Glomerular visceral epithelial cell (primary cell): Measurements from ENCODE around the gene NT5E.

Experiments used
- DNase-seq: peaks from one replicate; pipeline ENCODE4 v3.0.0-alpha.2; 2016; ENCODE audit errors: extremely low spot score

The NT5E gene

GRCh38 chr6:85460154-85460920, 10.5 kb downstream of the NT5E start:
- no peak for DNase-seq

DNA sequence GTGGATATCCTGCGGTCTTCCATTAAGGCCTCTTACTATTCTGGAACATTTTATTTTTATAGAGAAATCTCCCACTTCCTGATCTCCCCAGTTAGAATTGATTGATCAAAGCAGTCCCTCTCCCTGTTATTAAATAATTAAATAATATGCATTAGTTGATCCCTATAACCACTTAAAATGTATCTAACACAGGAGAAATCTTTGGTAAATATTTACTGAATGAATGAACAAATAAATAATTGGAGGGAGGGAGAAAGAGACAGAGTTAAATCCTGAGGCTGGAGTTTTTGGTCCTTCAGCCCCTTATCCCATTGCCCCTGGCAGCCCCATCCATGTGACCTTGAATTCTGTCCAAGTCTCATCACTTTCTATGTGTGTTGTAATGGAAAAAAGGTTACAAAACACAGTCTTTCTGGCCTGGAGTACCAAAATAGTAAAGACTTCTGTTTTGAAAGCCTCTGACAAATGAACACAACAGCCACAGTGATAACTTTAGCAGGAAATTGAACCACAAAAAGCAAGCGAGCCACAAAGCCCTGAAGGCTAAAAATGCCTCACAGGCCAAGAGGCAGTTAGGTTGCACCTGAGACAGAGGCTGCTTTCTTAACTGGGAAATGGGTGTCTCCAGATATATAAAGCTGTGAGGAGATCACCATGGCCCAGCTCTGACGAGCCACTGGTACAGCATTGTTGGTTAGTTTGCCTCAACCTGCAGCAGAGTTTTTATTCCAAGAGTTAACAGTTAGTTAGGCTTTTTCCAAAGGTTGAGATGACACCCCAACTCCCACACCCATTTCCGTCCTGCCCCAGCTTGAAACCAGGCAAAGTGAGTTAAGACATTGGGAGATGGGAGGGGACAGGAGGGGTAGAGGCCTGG, 11.3 kb downstream of the NT5E start:
- peak; percentile 35 for DNase-seq

GRCh38 chr6:85461798-85462170, 11.9 kb downstream of the NT5E start:
- DNase-seq: no peak

DNA sequence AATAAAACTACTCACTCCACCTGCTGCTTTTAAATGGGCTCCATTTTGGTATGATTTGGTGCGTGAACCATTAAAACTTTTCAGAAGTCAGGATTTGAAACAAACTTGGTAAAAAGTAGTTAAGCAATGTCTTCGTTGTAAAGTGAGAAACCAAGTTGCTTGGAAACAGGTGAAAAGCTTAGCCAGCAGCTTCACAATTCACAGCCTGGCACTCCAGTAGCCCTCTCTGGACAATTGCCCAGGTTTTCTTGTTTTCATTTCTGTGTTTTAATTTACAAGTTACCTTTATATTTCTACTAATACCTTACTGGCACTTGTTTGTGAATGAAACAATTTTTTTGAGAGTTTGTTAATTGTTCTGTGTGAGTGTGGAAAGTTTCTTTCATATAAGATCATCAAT, 12.8 kb downstream of the NT5E start:
- DNase-seq: no peak

- DNase-seq: no peak
Measured at GRCh38 chr6:85463621-85464259, 13.9 kb downstream of the NT5E start.

DNA sequence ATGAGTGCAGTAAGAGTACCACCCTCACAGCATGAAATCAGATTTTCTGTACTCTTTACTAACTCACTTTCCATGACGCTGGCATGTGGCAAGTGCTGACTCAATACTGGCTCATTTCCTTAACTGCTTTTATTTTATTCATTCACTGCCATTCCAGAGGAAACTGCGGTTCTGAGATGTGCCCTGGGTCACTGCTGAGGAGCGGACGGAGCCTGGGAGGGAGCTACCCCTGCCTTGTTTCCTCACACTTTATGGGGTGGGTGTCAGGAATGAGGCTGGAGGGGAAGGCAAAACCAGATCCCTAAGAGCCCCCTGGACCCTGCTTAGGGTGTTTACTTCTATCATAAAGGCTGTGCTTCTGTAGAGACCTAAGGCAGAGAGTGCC, 14.4 kb downstream of the NT5E start:
- DNase-seq: peak; percentile 88

- DNase-seq: peak; percentile 72
Measured at GRCh38 chr6:85464722-85465150, 14.9 kb downstream of the NT5E start.

- DNase-seq: no peak
Measured at GRCh38 chr6:85465762-85466161, 15.9 kb downstream of the NT5E start.

GRCh38 chr6:85468326-85468725, 18.4 kb downstream of the NT5E start:
- DNase-seq: no peak

GRCh38 chr6:85469276-85470022, 19.6 kb downstream of the NT5E start:
- no peak for DNase-seq

- DNase-seq: no peak
Measured at GRCh38 chr6:85470023-85470410, 20.1 kb downstream of the NT5E start.

- no peak for DNase-seq
Measured at GRCh38 chr6:85472744-85473143, 22.9 kb downstream of the NT5E start.

DNA sequence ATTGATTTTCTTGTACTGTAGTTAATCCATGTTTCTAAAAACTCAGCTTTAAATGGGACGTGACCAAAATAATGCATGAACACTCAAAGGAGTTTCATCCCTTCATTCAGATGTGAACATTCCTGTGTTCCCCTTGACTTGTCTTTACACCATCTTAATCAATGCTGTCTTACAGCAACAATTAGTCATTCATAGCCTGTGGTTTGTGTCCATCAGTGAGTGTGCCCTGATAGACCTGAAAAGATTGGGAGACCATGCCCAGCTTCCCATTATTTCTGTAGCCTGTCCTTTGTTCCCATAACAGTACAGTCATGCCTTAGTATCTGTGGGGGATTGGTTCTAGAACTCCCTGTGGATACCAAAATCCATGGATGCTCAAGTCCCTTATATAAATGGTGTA, 23.9 kb downstream of the NT5E start:
- DNase-seq: no peak

- no peak for DNase-seq
Measured at GRCh38 chr6:85476532-85476931, 26.6 kb downstream of the NT5E start.

DNA sequence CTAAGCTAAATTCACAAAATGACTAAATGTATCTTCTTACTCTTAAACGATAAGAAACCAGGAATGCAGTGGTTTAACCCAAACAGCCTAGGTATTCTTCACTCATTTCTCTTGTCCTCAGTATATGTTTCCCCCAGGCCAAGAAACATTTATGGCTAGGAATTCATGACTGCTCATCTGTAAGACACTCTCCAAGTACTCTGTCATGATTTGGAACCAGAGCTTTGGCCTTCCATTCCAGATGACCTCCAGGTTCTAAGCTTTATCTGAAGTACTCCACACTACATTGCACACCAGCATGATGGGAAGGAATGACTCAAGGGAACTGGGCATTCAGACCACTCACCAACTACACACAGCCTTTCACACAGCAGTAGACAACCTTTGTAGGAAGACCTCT, 29.3 kb downstream of the NT5E start:
- no peak for DNase-seq

DNA sequence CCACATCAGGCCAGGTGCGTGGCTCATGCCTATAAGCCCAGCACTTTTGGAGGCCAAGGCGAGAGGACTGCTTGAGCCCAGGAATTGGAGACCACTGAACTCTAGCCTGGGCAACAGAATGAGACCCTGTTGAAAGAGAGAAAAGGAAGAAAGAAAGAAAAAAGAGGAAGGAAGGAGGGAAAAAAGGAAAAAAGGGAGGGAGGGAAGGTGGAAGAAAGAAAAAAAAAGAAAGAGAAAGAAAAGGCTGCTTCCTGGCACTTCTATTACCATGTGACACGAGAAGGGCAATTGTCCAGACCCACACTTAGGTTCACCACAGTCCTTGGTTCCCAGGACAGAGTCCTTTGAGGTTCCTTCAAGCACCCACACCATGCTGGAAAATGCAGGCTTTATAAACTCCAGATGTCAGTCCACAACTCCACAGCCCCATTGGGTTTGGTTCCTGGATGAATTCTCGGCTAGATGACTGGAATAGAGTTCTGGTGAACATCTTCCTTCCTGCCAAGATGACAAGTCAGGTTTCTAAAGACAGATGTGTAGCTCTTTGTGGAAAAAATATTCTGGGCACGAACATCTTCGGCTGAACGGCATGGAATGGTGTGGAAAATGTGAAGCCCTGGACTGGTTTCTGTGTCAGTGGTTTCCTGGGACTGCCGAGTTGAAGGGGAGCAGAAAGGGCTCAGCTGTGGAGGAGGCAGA, 32.5 kb downstream of the NT5E start:
- DNase-seq: no peak

DNA sequence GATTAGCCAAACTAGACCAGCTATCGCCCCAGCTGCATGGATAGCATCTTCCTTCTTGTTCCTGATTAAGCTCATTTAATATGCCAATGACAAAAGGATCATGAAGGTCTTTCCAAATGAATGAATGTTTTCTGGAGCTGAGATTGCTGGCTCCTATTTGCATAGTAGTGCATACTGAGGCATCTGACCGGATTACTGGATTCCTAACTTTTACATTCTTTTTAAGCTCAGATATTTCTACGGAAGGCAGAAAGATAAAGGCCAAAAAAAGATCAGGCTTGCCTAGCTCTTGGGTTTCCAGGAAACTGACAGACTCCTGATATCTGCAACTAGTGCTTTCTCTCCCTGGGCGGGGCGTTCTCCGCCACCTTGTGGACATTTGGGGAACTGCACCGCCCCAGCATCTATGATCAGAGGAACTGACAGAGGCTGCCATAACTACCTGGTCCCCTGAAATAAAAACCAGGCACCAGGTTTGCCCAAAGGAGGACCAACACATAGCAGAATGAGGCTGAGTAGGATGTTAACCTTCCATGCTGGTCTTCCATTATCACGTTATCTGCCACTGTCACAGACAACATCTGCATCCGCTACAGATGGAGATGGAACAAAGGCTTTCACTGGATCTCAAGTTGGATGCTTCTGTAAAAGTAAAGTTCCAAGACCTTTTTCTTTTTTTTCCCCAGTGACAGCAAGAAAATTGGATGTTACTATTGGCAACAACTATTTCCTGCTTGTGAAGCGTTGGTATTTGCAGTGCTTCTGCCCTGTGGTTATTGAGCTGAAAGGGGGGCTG, 33.2 kb downstream of the NT5E start:
- peak; percentile 80 for DNase-seq

- no peak for DNase-seq
Measured at GRCh38 chr6:85483846-85484245, 34.0 kb downstream of the NT5E start.

DNA sequence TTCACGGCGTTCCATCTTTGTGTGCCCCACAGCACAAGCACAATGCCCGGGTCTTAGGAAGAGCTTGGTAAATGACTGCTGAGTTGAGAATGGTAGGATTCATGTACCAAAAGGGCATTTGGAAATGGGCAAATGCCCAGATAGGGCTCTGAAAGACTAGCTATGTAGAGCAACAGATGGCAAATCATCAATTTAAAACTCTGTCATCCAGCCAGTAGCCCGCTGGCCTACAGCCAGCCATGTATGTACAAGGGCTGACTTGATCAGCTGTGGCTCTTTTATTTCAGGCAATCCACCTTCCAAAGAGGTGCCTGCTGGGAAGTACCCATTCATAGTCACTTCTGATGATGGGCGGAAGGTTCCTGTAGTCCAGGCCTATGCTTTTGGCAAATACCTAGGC, 35.1 kb downstream of the NT5E start:
- DNase-seq: no peak

DNA sequence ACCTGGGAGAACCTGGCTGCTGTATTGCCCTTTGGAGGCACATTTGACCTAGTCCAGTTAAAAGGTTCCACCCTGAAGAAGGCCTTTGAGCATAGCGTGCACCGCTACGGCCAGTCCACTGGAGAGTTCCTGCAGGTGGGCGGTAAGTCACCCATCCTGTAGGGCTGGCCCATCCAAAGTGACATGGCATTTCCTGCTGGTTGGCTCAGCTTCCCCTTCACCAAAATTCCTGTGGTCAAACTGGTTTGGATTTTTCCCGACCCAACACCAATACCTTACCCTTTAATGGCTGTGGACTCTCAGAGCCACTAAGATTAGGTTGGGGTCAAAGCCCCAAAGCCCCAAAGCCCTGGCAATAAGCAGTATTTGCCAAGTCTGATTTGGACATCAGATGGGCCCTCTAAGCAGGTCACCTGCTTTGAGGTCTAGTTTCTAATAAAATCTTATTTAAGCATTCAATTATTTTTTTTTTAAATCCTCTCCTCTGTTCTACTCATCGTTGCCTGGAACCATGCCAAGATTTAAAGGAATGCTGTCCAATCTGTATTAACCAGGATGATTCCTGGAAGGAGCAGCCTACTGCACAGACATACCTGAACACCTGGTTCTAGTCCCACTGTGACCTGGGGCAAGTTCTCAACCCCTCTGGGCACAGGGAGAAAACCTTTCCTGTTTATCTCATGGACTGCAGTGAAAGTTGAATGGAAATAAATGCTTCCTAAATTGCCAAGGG, 40.8 kb downstream of the NT5E start:
- peak; percentile 45 for DNase-seq
